Prostate gland (tissue), 2 donors: ENCODE results near the gene ZBTB14. TPM values are rescaled to one million over a fixed set of nuclear protein-coding genes. Genes with fewer than 3 reads are reported as not detected.

Experiments
- DNase-seq: peaks from one replicate; pipeline ENCODE4 v3.0.0-alpha.2; 2019; ENCODE audit warnings: low spot score
- H3K27ac ChIP-seq, 2 donors: fragments of 200-600 bp; sonication (generic); 2 replicates each; pipeline ENCODE4 v1.5.1; 2017 to 2019
- H3K27me3 ChIP-seq: fragments of 200-600 bp; sonication (generic); replicated peaks from 2 replicates; pipeline ENCODE4 v1.5.1; 2019; ENCODE audit not compliant: insufficient read depth
- H3K36me3 ChIP-seq, 2 donors: fragments of 200-600 bp; sonication (generic); 1 replicate in 1 of 2; 2 replicates in 1 of 2; pipeline versions ENCODE4 v1.5.1 to v1.8.1; 2017 to 2019
- H3K4me1 ChIP-seq: fragments of 200-600 bp; sonication (generic); replicated peaks from 2 replicates; pipeline ENCODE4 v1.5.1; 2019
- H3K4me3 ChIP-seq, 2 donors: fragments of 200-600 bp; sonication (generic); 2 replicates each; pipeline ENCODE4 v1.5.1; 2017 to 2019
- H3K9me3 ChIP-seq: fragments of 200-600 bp; sonication (generic); 2 replicates; pipeline ENCODE4 v1.5.1; 2017
- CTCF ChIP-seq, 4 experiments: fragments of 200-600 bp in 2 of 4; fragments of 450-650 bp in 2 of 4; sonication (generic) in 2 of 4; IDR thresholded peaks; 1 replicate in 3 of 4; 2 replicates in 1 of 4; pipeline ENCODE4 v1.5.1; 2016 to 2019; ENCODE audit warnings: antibody characterized with exemption in 4 of 4, mild to moderate bottlenecking in 2 of 4, moderate library complexity in 2 of 4
- POLR2A ChIP-seq: fragments of 450-650 bp; IDR thresholded peaks from one replicate; pipeline ENCODE4 v1.6.1; 2016; ENCODE audit warnings: antibody characterized with exemption, mild to moderate bottlenecking
- POLR2AphosphoS5 ChIP-seq: sonication (generic); formaldehyde crosslinking; IDR thresholded peaks from one replicate; pipeline ENCODE4 v1.6.1; 2017; ENCODE audit warnings: antibody characterized with exemption
- WGBS: methylation state at CpG from one replicate; pipeline ENCODE4 v1.1.5; 2018; 5-methylcytosine and 5-hydroxymethylcytosine counted together
- intact Hi-C: fragments of 100-400 bp; cut with DNase I; formaldehyde crosslinking; loops from one replicate; pipeline ENCODE4 v1.14.2; 2022
- total RNA-seq, 2 donors: library from RNA; depleted of rRNA; stranded (reverse); fragments of >200 nt; gene quantifications; one replicate each; pipeline ENCODE4 v1.1.0, GENCODE V29; 2016

The ZBTB14 gene
- total RNA-seq, 2 donors from 2014 or later, result 12.7 to 14.8 TPM

- Histone ChIP-seq H3K27ac (no peak overlapping the region), H3K4me3 (no peak overlapping the region), H3K27me3 (no peaks in the 10 kb centered on the region), H3K9me3 (no peaks in the 10 kb centered on the region), H3K36me3 (no peaks in the 10 kb centered on the region), H3K4me1 (no peaks in the 10 kb centered on the region)
- no peak for TF ChIP-seq POLR2A
- TF ChIP-seq CTCF (IDR thresholded peaks at IDR 0.05), result no peak
- TF ChIP-seq POLR2AphosphoS5, result no peak
- 68% methylated on average over 1 of the region's 1 CpG for WGBS
- no peak for DNase-seq
- intact Hi-C loops, result no loop called here
Measured at GRCh38 chr18:5304232-5304631, 8.7 kb upstream of the ZBTB14 start.

- Histone ChIP-seq H3K4me1 (no peaks in the 10 kb centered on the region), H3K27ac (no peak overlapping the region), H3K27me3 (no peaks in the 10 kb centered on the region), H3K9me3 (no peaks in the 10 kb centered on the region), H3K4me3 (no peak overlapping the region), H3K36me3 (no peaks in the 10 kb centered on the region)
- intact Hi-C loops, result no loop called here
- DNase-seq, result no peak
- no peak for TF ChIP-seq CTCF (IDR thresholded peaks at IDR 0.05)
- TF ChIP-seq POLR2AphosphoS5, result no peak
- TF ChIP-seq POLR2A, result no peak
- WGBS, result 69% methylated on average over 1 of the region's 1 CpG
Measured at GRCh38 chr18:5303636-5304035, 8.1 kb upstream of the ZBTB14 start.

DNA sequence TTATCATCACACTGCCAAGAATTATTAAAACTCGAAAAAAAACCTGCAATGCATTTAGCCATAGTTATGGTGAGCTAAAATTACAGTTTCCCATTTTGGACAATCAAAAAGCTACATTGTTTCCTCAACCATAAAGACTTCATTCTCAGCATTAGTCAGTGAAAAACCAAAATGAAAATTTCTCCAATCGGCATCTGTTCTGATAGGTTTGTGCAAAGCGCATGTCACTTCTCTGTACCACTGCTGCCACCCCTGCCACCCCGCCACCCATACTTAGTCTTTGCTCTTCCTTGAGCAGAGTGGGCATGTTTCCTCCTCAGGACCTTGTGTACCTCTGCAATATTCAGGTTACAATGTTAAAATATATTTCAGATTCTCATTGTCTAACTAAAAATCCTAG is 7.1 kb upstream of the ZBTB14 start:
- H3K4me3 ChIP-seq, result no peak overlapping the region
- no peaks in the 10 kb centered on the region for H3K4me1 ChIP-seq
- 88% methylated on average over 4 of the region's 4 CpGs for WGBS
- intact Hi-C loops, result no loop called here
- no peaks in the 10 kb centered on the region for H3K27me3 ChIP-seq
- TF ChIP-seq POLR2A (no peak), CTCF (IDR thresholded peaks at IDR 0.05) (no peak), POLR2AphosphoS5 (no peak)
- H3K36me3 ChIP-seq, result no peaks in the 10 kb centered on the region
- H3K27ac ChIP-seq, result no peak overlapping the region
- no peaks in the 10 kb centered on the region for H3K9me3 ChIP-seq
- no peak for DNase-seq

DNA sequence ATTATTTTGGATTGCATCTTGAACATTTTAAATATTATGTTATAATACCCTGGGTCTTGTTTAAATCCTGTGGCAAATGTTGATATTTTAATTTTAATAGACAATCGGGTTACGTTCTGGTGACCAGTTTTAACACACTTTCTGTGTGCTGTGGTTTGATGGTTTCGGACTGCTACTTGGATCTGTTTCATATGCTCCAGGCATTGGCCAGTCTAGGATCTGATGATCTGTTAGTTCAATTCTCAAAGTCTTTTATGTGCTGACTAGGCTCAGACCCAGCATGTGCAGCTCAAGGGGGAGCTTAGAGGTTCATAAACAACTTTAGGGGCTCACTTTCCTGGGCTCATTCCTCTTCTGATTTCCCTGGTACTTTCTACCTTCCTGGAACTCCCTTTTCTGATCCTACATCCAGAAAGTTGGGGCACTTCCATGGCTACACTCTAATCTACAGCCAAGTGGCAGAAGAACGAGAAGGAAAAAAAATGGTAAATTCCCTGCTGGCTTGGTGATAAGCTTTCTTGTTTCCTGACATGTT is 5.0 kb upstream of the ZBTB14 start:
- no peak for TF ChIP-seq CTCF (IDR thresholded peaks at IDR 0.05)
- no peak for TF ChIP-seq POLR2AphosphoS5
- TF ChIP-seq POLR2A, result no peak
- H3K27me3 ChIP-seq, result no peaks in the 10 kb centered on the region
- DNase-seq, result no peak
- no peaks in the 10 kb centered on the region for H3K4me1 ChIP-seq
- no peak overlapping the region for H3K27ac ChIP-seq
- no peaks in the 10 kb centered on the region for H3K36me3 ChIP-seq
- H3K9me3 ChIP-seq, result no peaks in the 10 kb centered on the region
- no peak overlapping the region for H3K4me3 ChIP-seq
- intact Hi-C loops, result no loop called here
- WGBS, result 65% methylated on average over 4 of the region's 4 CpGs

DNA sequence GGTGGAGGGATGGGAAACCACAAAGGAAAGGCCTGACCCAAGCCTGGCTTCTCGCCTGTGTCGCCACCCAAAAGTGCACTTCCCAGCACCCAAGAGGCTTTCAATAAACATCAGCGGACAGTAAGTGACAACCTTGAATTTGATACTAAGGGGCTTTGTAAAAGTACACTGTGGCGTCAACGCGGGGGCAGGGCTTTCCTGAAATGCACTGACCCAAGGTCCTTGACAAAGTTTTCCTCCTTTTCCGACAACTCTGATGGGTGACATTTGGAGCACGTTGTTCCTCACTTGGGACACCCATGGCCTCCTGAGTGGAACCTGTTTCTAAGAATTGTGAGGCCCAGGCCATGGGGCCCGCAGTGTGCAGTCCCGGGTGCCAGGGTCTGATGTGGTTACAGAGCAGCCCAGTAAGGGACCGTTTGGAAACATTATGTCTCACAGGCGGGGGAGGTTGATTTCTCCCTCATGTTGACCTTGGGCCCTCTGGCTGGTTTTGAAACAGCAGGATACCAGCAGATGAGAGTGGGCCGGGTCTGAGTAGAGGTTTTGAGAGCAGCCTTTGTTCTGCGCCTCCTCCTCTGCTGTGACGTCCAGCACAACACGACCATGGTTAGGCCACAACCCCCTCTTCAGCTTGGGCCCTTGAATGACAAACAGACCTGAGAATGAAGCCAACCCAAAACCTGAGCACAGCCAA is 2.8 kb upstream of the ZBTB14 start:
- TF ChIP-seq CTCF (IDR thresholded peaks at IDR 0.05), result no peak
- TF ChIP-seq POLR2AphosphoS5, result no peak
- no peak for TF ChIP-seq POLR2A
- WGBS, result 82% methylated on average over 16 of the region's 16 CpGs
- H3K9me3 ChIP-seq, result no peaks in the 10 kb centered on the region
- no peaks in the 10 kb centered on the region for H3K36me3 ChIP-seq
- no peaks in the 10 kb centered on the region for H3K27me3 ChIP-seq
- H3K27ac ChIP-seq, result no peak overlapping the region
- intact Hi-C loops, result loop anchor here (10.0 kb wide), 1 partner anchor 1116 kb away; the partner anchor contains the start of gene L3MBTL4
- H3K4me1 ChIP-seq, result no peaks in the 10 kb centered on the region
- no peak overlapping the region for H3K4me3 ChIP-seq
- DNase-seq, result no peak
